GM23248 (cell line): ENCODE data around the gene FRAS1. TPM values are rescaled to one million over a fixed set of nuclear protein-coding genes. Genes with fewer than 3 reads are reported as not detected.
"Not testable (repeated sequence)": the region's sequence is repeated elsewhere in the genome, so short reads cannot be mapped to it uniquely, and the experiment has no call there.

ENCODE experiments used
- DNase-seq: peaks from one replicate; pipeline ENCODE4 v3.0.0-alpha.2; 2015
- H2AFZ ChIP-seq: fragments of 200-600 bp; sonication (generic); 2 replicates; pipeline ENCODE4 v1.6.1; 2016; ENCODE audit warnings: antibody characterized with exemption
- H3F3A ChIP-seq: fragments of 200-600 bp; sonication (generic); 2 replicates; pipeline ENCODE4 v1.6.1; 2016; ENCODE audit warnings: mild to moderate bottlenecking, antibody characterized with exemption, mixed run types; ENCODE audit not compliant: insufficient read depth
- H3K27ac ChIP-seq: fragments of 200-600 bp; sonication (generic); 2 replicates; pipeline ENCODE4 v1.5.1; 2016; ENCODE audit warnings: mild to moderate bottlenecking
- H3K27me3 ChIP-seq: fragments of 200-600 bp; sonication (generic); replicated peaks from 2 replicates; pipeline ENCODE4 v1.6.1; 2016; ENCODE audit warnings: mild to moderate bottlenecking; ENCODE audit not compliant: insufficient read depth
- H3K36me3 ChIP-seq: fragments of 200-600 bp; sonication (generic); 2 replicates; pipeline ENCODE4 v1.6.1; 2016; ENCODE audit warnings: low read depth, mild to moderate bottlenecking
- H3K4me1 ChIP-seq: fragments of 200-600 bp; sonication (generic); 2 replicates; pipeline ENCODE4 v1.6.1; 2016; ENCODE audit warnings: mild to moderate bottlenecking; ENCODE audit not compliant: insufficient read depth
- H3K4me2 ChIP-seq: fragments of 200-600 bp; sonication (generic); one replicate; pipeline ENCODE4 v1.6.1; 2016; ENCODE audit warnings: mild to moderate bottlenecking; ENCODE audit not compliant: unreplicated experiment
- H3K4me3 ChIP-seq: fragments of 200-600 bp; sonication (generic); 2 replicates; pipeline ENCODE4 v1.5.1; 2016; ENCODE audit warnings: mild to moderate bottlenecking
- H3K79me2 ChIP-seq: fragments of 200-600 bp; sonication (generic); 2 replicates; pipeline ENCODE4 v1.6.1; 2016; ENCODE audit warnings: mild to moderate bottlenecking; ENCODE audit not compliant: insufficient read depth
- H3K9ac ChIP-seq: fragments of 200-600 bp; sonication (generic); 2 replicates; pipeline ENCODE4 v1.6.1; 2016; ENCODE audit warnings: mild to moderate bottlenecking
- H3K9me2 ChIP-seq: fragments of 200-600 bp; sonication (generic); 2 replicates; pipeline ENCODE4 v1.6.1; 2016; ENCODE audit warnings: mixed run types, mild to moderate bottlenecking, moderate library complexity; ENCODE audit not compliant: insufficient read depth
- H3K9me3 ChIP-seq: fragments of 200-600 bp; sonication (generic); one replicate; pipeline ENCODE4 v1.6.1; 2017; ENCODE audit warnings: low read depth
- H4K20me1 ChIP-seq: fragments of 200-600 bp; sonication (generic); 2 replicates; pipeline ENCODE4 v1.6.0; 2016; ENCODE audit not compliant: insufficient read depth
- EZH2 ChIP-seq: fragments of 200-600 bp; sonication (generic); IDR thresholded peaks from 2 replicates; pipeline ENCODE4 v1.6.1; 2018; ENCODE audit warnings: antibody characterized with exemption, mild to moderate bottlenecking; ENCODE audit not compliant: insufficient read depth, poor library complexity, severe bottlenecking
- EZH2phosphoT487 ChIP-seq: fragments of 200-600 bp; sonication (generic); IDR thresholded peaks from 2 replicates; pipeline ENCODE4 v1.6.1; 2018; ENCODE audit warnings: antibody characterized with exemption, moderate library complexity, mild to moderate bottlenecking, low read depth; ENCODE audit not compliant: insufficient read depth
- WGBS, 2 experiments: methylation state at CpG; one replicate each; pipeline ENCODE4 v1.1.6; 2015 to 2017; ENCODE audit warnings: low lambda C conversion rate in 2 of 2, low coverage in 1 of 2; ENCODE audit errors: missing lambda C conversion rate in 2 of 2; 5-methylcytosine and 5-hydroxymethylcytosine counted together
- in situ Hi-C: fragments of 300-500 bp; cut with MboI; formaldehyde crosslinking; loops from 2 replicates; pipeline ENCODE4 v1.15.0; 2020
- polyA plus RNA-seq: library from polyadenylated mRNA; unstranded; fragments of >200 nt; fragmentation: Nextera tagmentation; extraction: Ambion mirVana; gene quantifications from 2 replicates; pipeline ENCODE4 v1.2.1, GENCODE V29; 2016
- total RNA-seq: library from RNA; depleted of rRNA; stranded (reverse); fragments of >200 nt; shearing (Covaris generic); gene quantifications from 2 replicates; pipeline ENCODE4 v1.2.3, GENCODE V29; 2014

The FRAS1 gene
- total and polyA plus RNA-seq, 2 experiments from 2014 or later: 6.5 to 19.8 TPM

DNA sequence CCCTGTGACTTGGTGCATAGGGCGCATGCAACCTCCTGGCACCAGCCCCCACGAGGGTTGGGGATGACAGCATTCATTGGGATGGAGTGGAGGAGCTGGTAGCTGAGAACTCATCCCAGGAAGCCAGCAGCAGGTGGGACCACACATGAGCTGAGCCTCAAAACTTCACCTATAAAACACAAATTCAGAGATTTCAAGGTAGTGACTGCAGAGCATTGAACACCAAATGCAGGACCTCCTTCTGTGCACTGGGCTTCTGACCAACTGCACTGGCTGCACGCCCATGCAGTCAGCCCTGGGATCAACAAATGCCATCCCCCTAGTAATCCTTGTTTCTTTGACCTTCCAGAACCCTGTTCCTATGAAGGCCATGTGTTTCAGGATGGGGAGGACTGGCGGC lies 197.8 kb downstream of the FRAS1 start:
- no peaks in the 10 kb centered on the region for H3K9me3 ChIP-seq
- WGBS, 2 experiments: 52 to 56% methylated on average over 4 of the region's 4 CpGs
- no peaks in the 10 kb centered on the region for H3F3A ChIP-seq
- H3K79me2 ChIP-seq: no peaks in the 10 kb centered on the region
- no peaks in the 10 kb centered on the region for H4K20me1 ChIP-seq
- no peak overlapping the region for H3K4me3 ChIP-seq
- no peaks in the 10 kb centered on the region for H3K4me1 ChIP-seq
- in situ Hi-C loops: no loop called here
- H3K36me3 ChIP-seq: no peaks in the 10 kb centered on the region
- no peak overlapping the region for H3K4me2 ChIP-seq
- TF ChIP-seq EZH2phosphoT487: no peak
- no peak for TF ChIP-seq EZH2
- H3K27ac ChIP-seq: no peak overlapping the region
- no peak overlapping the region for H3K9ac ChIP-seq
- no peaks in the 10 kb centered on the region for H3K27me3 ChIP-seq
- no peaks in the 10 kb centered on the region; the same call in 1 of the 2 replicates for H3K9me2 ChIP-seq
- DNase-seq: no peak
- H2AFZ ChIP-seq: no peak overlapping the region

- H3K9me2 ChIP-seq: no peaks in the 10 kb centered on the region
- H3K4me1 ChIP-seq: no peaks in the 10 kb centered on the region
- no peak overlapping the region for H2AFZ ChIP-seq
- 50% methylated on average over 5 of the region's 5 CpGs for WGBS, 2 experiments
- no peaks in the 10 kb centered on the region for H3K9me3 ChIP-seq
- H3F3A ChIP-seq: no peaks in the 10 kb centered on the region
- H3K27ac ChIP-seq: no peak overlapping the region
- in situ Hi-C loops: no loop called here
- H3K9ac ChIP-seq: no peak overlapping the region
- no peak for TF ChIP-seq EZH2phosphoT487
- no peak for TF ChIP-seq EZH2
- no peak overlapping the region for H3K4me2 ChIP-seq
- H3K27me3 ChIP-seq: no peaks in the 10 kb centered on the region
- no peak overlapping the region for H3K4me3 ChIP-seq
- H4K20me1 ChIP-seq: no peaks in the 10 kb centered on the region
- 0 out of 2 replicates have a peak, but pooled peaks cover 3% of the 10 kb centered on the region for H3K36me3 ChIP-seq
- H3K79me2 ChIP-seq: no peaks in the 10 kb centered on the region
- no peak for DNase-seq
Measured at GRCh38 chr4:78265006-78265405, 207.9 kb downstream of the FRAS1 start.

GRCh38 chr4:78267790-78268189 lies 210.7 kb downstream of the FRAS1 start:
- H3K4me1 ChIP-seq: no peaks in the 10 kb centered on the region
- no peaks in the 10 kb centered on the region for H3K79me2 ChIP-seq
- DNase-seq: no peak
- no peaks in the 10 kb centered on the region for H4K20me1 ChIP-seq
- TF ChIP-seq EZH2: no peak
- no peak for TF ChIP-seq EZH2phosphoT487
- no peaks in the 10 kb centered on the region for H3K9me2 ChIP-seq
- no peak overlapping the region for H3K27ac ChIP-seq
- no peak overlapping the region for H3K9ac ChIP-seq
- H3K4me2 ChIP-seq: no peak overlapping the region
- H3K4me3 ChIP-seq: no peak overlapping the region
- 78 to 81% methylated on average over 7 of the region's 7 CpGs for WGBS, 2 experiments
- in situ Hi-C loops: no loop called here
- no peaks in the 10 kb centered on the region for H3K27me3 ChIP-seq
- H2AFZ ChIP-seq: no peak overlapping the region
- no peaks in the 10 kb centered on the region for H3K9me3 ChIP-seq
- H3K36me3 ChIP-seq: 0 out of 2 replicates have a peak, but pooled peaks cover 3% of the 10 kb centered on the region
- no peaks in the 10 kb centered on the region for H3F3A ChIP-seq

DNA sequence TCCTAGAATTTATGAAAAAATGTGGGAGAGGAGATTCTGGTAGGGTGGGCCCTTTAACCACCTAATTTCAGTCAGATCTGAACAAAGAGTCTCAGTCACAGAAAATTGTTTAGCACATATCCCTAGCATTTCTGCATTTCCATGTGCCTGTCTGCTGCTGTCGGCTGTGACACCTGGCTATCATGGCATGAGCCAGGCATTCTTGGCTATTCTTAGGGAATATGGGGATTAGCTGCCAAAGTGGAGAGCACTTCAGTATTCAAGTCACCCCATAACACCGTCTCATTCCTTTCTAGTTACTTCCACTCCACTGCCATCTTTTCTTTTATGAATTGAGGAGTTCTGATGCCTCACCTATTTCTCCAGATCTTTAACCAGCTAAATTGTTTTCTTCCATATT lies 211.5 kb downstream of the FRAS1 start:
- Histone ChIP-seq H3K9me2 (no peaks in the 10 kb centered on the region), H3K4me2 (no peak overlapping the region), H2AFZ (no peak overlapping the region), H3K4me3 (no peak overlapping the region), H3K36me3 (0 out of 2 replicates have a peak, but pooled peaks cover 3% of the 10 kb centered on the region), H3K27me3 (no peaks in the 10 kb centered on the region), H3K9ac (no peak overlapping the region), H3K9me3 (no peaks in the 10 kb centered on the region), H4K20me1 (no peaks in the 10 kb centered on the region), H3K27ac (no peak overlapping the region), H3K4me1 (no peaks in the 10 kb centered on the region), H3F3A (no peaks in the 10 kb centered on the region), H3K79me2 (no peaks in the 10 kb centered on the region)
- in situ Hi-C loops: no loop called here
- DNase-seq: no peak
- TF ChIP-seq EZH2phosphoT487: no peak
- no peak for TF ChIP-seq EZH2
- WGBS, 2 experiments: 93 to 98% methylated on average over 2 of the region's 2 CpGs

GRCh38 chr4:78275450-78275849 lies 218.3 kb downstream of the FRAS1 start:
- H2AFZ ChIP-seq, H3K9me2 ChIP-seq, in situ Hi-C loops, H3K4me3 ChIP-seq, H3K4me2 ChIP-seq, H3K4me1 ChIP-seq, H3K9ac ChIP-seq, H3K36me3 ChIP-seq, DNase-seq, H3K27me3 ChIP-seq, H4K20me1 ChIP-seq, H3K9me3 ChIP-seq, H3F3A ChIP-seq, H3K79me2 ChIP-seq, H3K27ac ChIP-seq: not testable (repeated sequence)
- 86 to 91% methylated on average over 4 of the region's 4 CpGs for WGBS, 2 experiments
